Spleen (tissue), 11 donors: ENCODE measurements around the gene SMG6. TPM values are rescaled to one million over a fixed set of nuclear protein-coding genes. Genes with fewer than 3 reads are reported as not detected.

ENCODE experiments used
- DNase-seq: peaks from one replicate; pipeline ENCODE4 v3.0.0-alpha.2; 2020
- H3K27ac ChIP-seq, 8 donors: fragments of 200-600 bp; sonication (generic) in 7 of 8; 1 replicate in 4 of 8; 2 replicates in 4 of 8; pipeline versions ENCODE4 v1.5.0 to v1.8.0; 2016 to 2021; ENCODE audit warnings: inconsistent platforms in 4 of 8, mild to moderate bottlenecking in 4 of 8, moderate library complexity in 1 of 8
- H3K27me3 ChIP-seq, 7 donors: fragments of 200-600 bp; sonication (generic) in 6 of 7; replicated peaks in 1 of 7; 1 replicate in 4 of 7; 2 replicates in 3 of 7; pipeline versions ENCODE4 v1.5.0 to v1.8.0; 2016 to 2021; ENCODE audit warnings: inconsistent platforms in 3 of 7, mild to moderate bottlenecking in 1 of 7
- H3K36me3 ChIP-seq, 6 donors: fragments of 200-600 bp; sonication (generic) in 5 of 6; 1 replicate in 4 of 6; 2 replicates in 2 of 6; pipeline versions ENCODE4 v1.5.0 to v1.8.0; 2016 to 2021; ENCODE audit warnings: inconsistent platforms in 2 of 6
- H3K4me1 ChIP-seq, 6 donors: fragments of 200-600 bp; sonication (generic) in 5 of 6; 1 replicate in 3 of 6; 2 replicates in 3 of 6; pipeline versions ENCODE4 v1.5.0 to v1.8.0; 2016 to 2021; ENCODE audit warnings: inconsistent platforms in 3 of 6
- H3K4me3 ChIP-seq, 8 donors: fragments of 200-600 bp; sonication (generic) in 7 of 8; 1 replicate in 4 of 8; 2 replicates in 4 of 8; pipeline versions ENCODE4 v1.5.0 to v1.8.0; 2016 to 2021; ENCODE audit warnings: inconsistent platforms in 4 of 8, mild to moderate bottlenecking in 4 of 8, moderate library complexity in 2 of 8
- H3K9me3 ChIP-seq, 8 donors: fragments of 200-600 bp; sonication (generic) in 7 of 8; 1 replicate in 4 of 8; 2 replicates in 4 of 8; pipeline versions ENCODE4 v1.5.0 to v1.8.0; 2016 to 2021; ENCODE audit warnings: inconsistent platforms in 4 of 8
- POLR2A ChIP-seq, 3 donors: fragments of 450-650 bp; IDR thresholded peaks; one replicate each; pipeline ENCODE4 v1.5.1; 2017; ENCODE audit warnings: antibody characterized with exemption in 3 of 3, mild to moderate bottlenecking in 1 of 3
- POLR2AphosphoS5 ChIP-seq, 3 donors: sonication (generic); formaldehyde crosslinking; IDR thresholded peaks; one replicate each; pipeline ENCODE4 v1.5.1; 2017; ENCODE audit warnings: antibody characterized with exemption in 3 of 3
- WGBS, 5 donors: extraction: QIAGEN DNeasy Blood & Tissue Kit in 3 of 5; methylation state at CpG; one replicate each; pipeline versions ENCODE4 v1.1.5 to v1.1.7; 2013 to 2018; 5-methylcytosine and 5-hydroxymethylcytosine counted together
- intact Hi-C: fragments of 100-400 bp; cut with DNase I; formaldehyde crosslinking; loops from one replicate; pipeline ENCODE4 v1.15.0; 2023; ENCODE audit warnings: low total_unique reads
- polyA plus RNA-seq, 3 donors: library from polyadenylated mRNA; stranded (reverse); fragments of 200-250 nt; gene quantifications; one replicate each; pipeline ENCODE4 v1.2.1, GENCODE V29; 2013
- total RNA-seq, 7 donors: library from RNA; depleted of rRNA in 3 of 7; stranded (reverse); fragments of >200 nt in 3 of 7; fragmentation: NEBNext Ultra II Directional in 4 of 7; extraction: Animal tissue kit (Norgen Biotek cat#: 25700) in 4 of 7; gene quantifications; one replicate each; pipeline versions ENCODE4 v1.1.0 to v1.2.1, GENCODE V29; 2016 to 2021
- TF ChIP-seq, protein P1 (sequence below), 11 experiments: fragments of 200-600 bp in 7 of 11; fragments of 450-650 bp in 4 of 11; sonication (generic) in 4 of 11; IDR thresholded peaks in 8 of 11; conservative IDR thresholded peaks in 3 of 11; 1 replicate in 7 of 11; 2 replicates in 4 of 11; pipeline versions ENCODE4 v1.4.0 to v1.8.0; 2016 to 2021; ENCODE audit warnings: antibody characterized with exemption in 11 of 11, inconsistent platforms in 4 of 11, mild to moderate bottlenecking in 1 of 11
- donor health status: healthy with polysubstance abuse.
- donor health status: DM: no; HTN: no; CAD: no; lungs with moderate emphysema.
- donor health status: DM: no; HTN: no; CAD: no.
- donor health status: Bipolar disorder and iron deficiency.
- donor health status: healthy.
- donor health status: DM: no; HTN: no; CAD: no.
- donor health status: DM: yes; HTN: yes; CAD: no.

Gene SMG6
- total and polyA plus RNA-seq, 10 donors, result 9.7 to 44.2 (median 28.0) TPM

- H3K4me3 ChIP-seq, result no peak overlapping the region
- H3K27me3 ChIP-seq, result peaks cover 0 to 22% (median under 1%) of the 10 kb centered on the region in 7 donors
- DNase-seq, result peak; percentile 50
- no peaks in the 10 kb centered on the region for H3K9me3 ChIP-seq
- no peak overlapping the region for H3K27ac ChIP-seq
- peaks cover 9 to 51% (median 39%) of the 10 kb centered on the region in 6 donors for H3K4me1 ChIP-seq
- TF ChIP-seq POLR2A (IDR thresholded peaks at IDR 0.05) (no peak), POLR2AphosphoS5 (IDR thresholded peaks at IDR 0.05) (no peak)
- TF ChIP-seq, protein P1, sequence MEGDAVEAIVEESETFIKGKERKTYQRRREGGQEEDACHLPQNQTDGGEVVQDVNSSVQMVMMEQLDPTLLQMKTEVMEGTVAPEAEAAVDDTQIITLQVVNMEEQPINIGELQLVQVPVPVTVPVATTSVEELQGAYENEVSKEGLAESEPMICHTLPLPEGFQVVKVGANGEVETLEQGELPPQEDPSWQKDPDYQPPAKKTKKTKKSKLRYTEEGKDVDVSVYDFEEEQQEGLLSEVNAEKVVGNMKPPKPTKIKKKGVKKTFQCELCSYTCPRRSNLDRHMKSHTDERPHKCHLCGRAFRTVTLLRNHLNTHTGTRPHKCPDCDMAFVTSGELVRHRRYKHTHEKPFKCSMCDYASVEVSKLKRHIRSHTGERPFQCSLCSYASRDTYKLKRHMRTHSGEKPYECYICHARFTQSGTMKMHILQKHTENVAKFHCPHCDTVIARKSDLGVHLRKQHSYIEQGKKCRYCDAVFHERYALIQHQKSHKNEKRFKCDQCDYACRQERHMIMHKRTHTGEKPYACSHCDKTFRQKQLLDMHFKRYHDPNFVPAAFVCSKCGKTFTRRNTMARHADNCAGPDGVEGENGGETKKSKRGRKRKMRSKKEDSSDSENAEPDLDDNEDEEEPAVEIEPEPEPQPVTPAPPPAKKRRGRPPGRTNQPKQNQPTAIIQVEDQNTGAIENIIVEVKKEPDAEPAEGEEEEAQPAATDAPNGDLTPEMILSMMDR (IDR thresholded peaks at IDR 0.05 in 8 of 11, conservative IDR thresholded peaks at IDR 0.05 in 3 of 11), result no peak
- 94 to 97% (median 95%) methylated on average over 5 of the region's 5 CpGs for WGBS, 5 donors
- peaks cover 0 to 37% (median 21%) of the 10 kb centered on the region in 6 donors for H3K36me3 ChIP-seq
- intact Hi-C loops, result no loop called here
Measured at GRCh38 chr17:2044263-2044894, 259.2 kb downstream of the SMG6 start.

DNA sequence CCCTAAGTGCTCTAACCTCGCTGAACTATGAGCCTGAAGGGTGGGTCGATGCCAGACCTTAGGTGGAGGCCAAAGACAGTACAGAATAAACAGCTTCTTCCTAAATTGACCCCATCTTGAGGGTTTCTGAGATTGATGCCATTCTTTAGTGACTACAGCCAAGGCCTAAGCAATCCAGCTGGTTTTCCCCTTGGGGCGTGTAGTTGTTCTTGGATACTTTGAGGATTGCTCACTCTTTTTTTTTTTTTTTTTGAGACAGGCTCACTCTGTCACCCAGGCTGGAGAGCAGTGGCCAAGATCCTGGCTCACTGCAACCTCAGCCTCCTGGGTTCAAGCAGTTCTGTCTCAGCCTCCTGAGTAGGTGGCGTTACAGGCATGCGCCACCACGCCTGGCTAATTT lies 259.8 kb downstream of the SMG6 start:
- TF ChIP-seq, protein P1 (IDR thresholded peaks at IDR 0.05 in 8 of 11, conservative IDR thresholded peaks at IDR 0.05 in 3 of 11), result no peak
- no peak for TF ChIP-seq POLR2A (IDR thresholded peaks at IDR 0.05)
- no peak for TF ChIP-seq POLR2AphosphoS5 (IDR thresholded peaks at IDR 0.05)

DNA sequence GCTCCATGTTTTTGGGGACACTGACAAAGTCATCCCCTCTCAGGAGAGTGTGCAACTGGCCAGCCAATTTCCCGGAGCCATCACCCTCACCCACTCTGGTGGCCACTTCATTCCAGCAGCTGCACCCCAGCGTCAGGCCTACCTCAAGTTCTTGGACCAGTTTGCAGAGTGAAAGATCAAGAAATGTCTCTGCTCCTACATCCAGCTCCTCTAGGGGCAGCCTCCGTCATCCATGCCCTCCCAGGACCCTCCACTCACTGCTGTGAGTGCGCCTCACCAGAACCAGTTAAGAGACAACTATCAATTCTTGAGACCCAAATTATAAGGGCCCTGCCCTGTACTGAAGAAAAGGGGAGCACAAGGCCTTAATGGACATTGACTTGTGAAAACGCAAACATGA lies 260.7 kb downstream of the SMG6 start:
- TF ChIP-seq POLR2AphosphoS5 (IDR thresholded peaks at IDR 0.05) (no peak), POLR2A (IDR thresholded peaks at IDR 0.05) (no peak)
- TF ChIP-seq, protein P1 (IDR thresholded peaks at IDR 0.05 in 8 of 11, conservative IDR thresholded peaks at IDR 0.05 in 3 of 11), result no peak
- Histone ChIP-seq H3K27ac (peak overlapping the region in 7 of 8 donors; percentile 91 to 96 (median 93)), H3K4me1 (peaks cover 0 to 40% (median 29%) of the 10 kb centered on the region in 6 donors), H3K9me3 (no peaks in the 10 kb centered on the region), H3K36me3 (peaks cover 0 to 48% (median 26%) of the 10 kb centered on the region in 6 donors), H3K4me3 (peak overlapping the region in 7 of 8 donors; percentile 64 to 85 (median 75)), H3K27me3 (peaks cover 0 to 8% (median 0%) of the 10 kb centered on the region in 7 donors)
- intact Hi-C loops, result no loop called here
- WGBS, 5 donors, result 82 to 90% (median 88%) methylated on average over 5 of the region's 5 CpGs
- DNase-seq, result no peak

More for the DNA sequence above, 259.8 kb downstream of the SMG6 start:
- no peak for DNase-seq
- intact Hi-C loops, result no loop called here
- peaks cover 4 to 45% (median 33%) of the 10 kb centered on the region in 6 donors for H3K4me1 ChIP-seq
- peaks cover 0 to 17% (median 0%) of the 10 kb centered on the region in 7 donors for H3K27me3 ChIP-seq
- no peak overlapping the region for H3K27ac ChIP-seq
- H3K36me3 ChIP-seq, result peaks cover 0 to 40% (median 22%) of the 10 kb centered on the region in 6 donors
- WGBS, 5 donors, result 88 to 95% (median 93%) methylated on average over 6 of the region's 6 CpGs
- H3K4me3 ChIP-seq, result no peak overlapping the region
- no peaks in the 10 kb centered on the region for H3K9me3 ChIP-seq

- intact Hi-C loops, result no loop called here
- peaks cover 0 to 40% (median 29%) of the 10 kb centered on the region in 6 donors for H3K4me1 ChIP-seq
- peaks cover 0 to 3% (median 0%) of the 10 kb centered on the region in 7 donors for H3K27me3 ChIP-seq
- H3K36me3 ChIP-seq, result peaks cover 0 to 53% (median 31%) of the 10 kb centered on the region in 6 donors
- TF ChIP-seq, protein P1 (IDR thresholded peaks at IDR 0.05 in 8 of 11, conservative IDR thresholded peaks at IDR 0.05 in 3 of 11), result no peak
- TF ChIP-seq POLR2A (IDR thresholded peaks at IDR 0.05) (no peak), POLR2AphosphoS5 (IDR thresholded peaks at IDR 0.05) (no peak)
- peak overlapping the region; percentile 87 to 96 (median 93) for H3K27ac ChIP-seq
- DNase-seq, result peak; percentile 74
- WGBS, 5 donors, result 23 to 28% (median 27%) methylated on average over 17 of the region's 17 CpGs
- H3K9me3 ChIP-seq, result no peaks in the 10 kb centered on the region
- H3K4me3 ChIP-seq, result peak overlapping the region; percentile 52 to 85 (median 74)
Measured at GRCh38 chr17:2042390-2042847, 261.2 kb downstream of the SMG6 start.
